Osteoblast (primary cell): ENCODE data around the gene DPEP3. TPM values are rescaled to one million over a fixed set of nuclear protein-coding genes. Genes with fewer than 3 reads are reported as not detected.

Source experiments
- DNase-seq: peaks from one replicate; pipeline ENCODE4 v3.0.0; 2011; ENCODE audit warnings: low spot score, mixed read lengths; ENCODE audit not compliant: insufficient read length; ENCODE audit errors: missing footprints
- H2AFZ ChIP-seq: 2 replicates; pipeline ENCODE4 v1.6.0; 2011; ENCODE audit warnings: mild to moderate bottlenecking, low read length
- H3K27ac ChIP-seq: 2 replicates; pipeline ENCODE4 v1.5.1; 2011; ENCODE audit warnings: mild to moderate bottlenecking, low read depth, low read length, moderate library complexity
- H3K27me3 ChIP-seq: 2 replicates; pipeline ENCODE4 v1.6.0; 2012; ENCODE audit warnings: mild to moderate bottlenecking, control low read depth, inconsistent platforms, low read length, moderate library complexity; ENCODE audit not compliant: insufficient read depth
- H3K36me3 ChIP-seq: 2 replicates; pipeline ENCODE4 v1.5.1; 2011; ENCODE audit warnings: mild to moderate bottlenecking, low read length, control low read depth, moderate library complexity; ENCODE audit not compliant: insufficient read depth
- H3K4me1 ChIP-seq: 2 replicates; pipeline ENCODE4 v1.5.1; 2011; ENCODE audit warnings: mild to moderate bottlenecking, low read length, control low read depth, moderate library complexity; ENCODE audit not compliant: insufficient read depth
- H3K4me2 ChIP-seq: 2 replicates; pipeline ENCODE4 v1.6.0; 2011; ENCODE audit warnings: mild to moderate bottlenecking, low read length; ENCODE audit not compliant: insufficient read depth
- H3K4me3 ChIP-seq: fragments of 200-600 bp; sonication (generic); 3 replicates; pipeline ENCODE4 v1.5.1; 2012; ENCODE audit warnings: mild to moderate bottlenecking, low read length, inconsistent platforms; ENCODE audit not compliant: insufficient read depth
- H3K79me2 ChIP-seq: 2 replicates; pipeline ENCODE4 v1.6.0; 2012; ENCODE audit warnings: mild to moderate bottlenecking, low read length, control low read depth, inconsistent platforms; ENCODE audit not compliant: insufficient read depth
- H3K9me3 ChIP-seq: 2 replicates; pipeline ENCODE4 v1.5.1; 2011; ENCODE audit warnings: low read depth, low read length, control low read depth
- H4K20me1 ChIP-seq: 2 replicates; pipeline ENCODE4 v1.6.0; 2012; ENCODE audit warnings: mild to moderate bottlenecking, low read length, control low read depth; ENCODE audit not compliant: insufficient read depth
- CTCF ChIP-seq: IDR thresholded peaks from 2 replicates; pipeline ENCODE4 v1.5.1; 2011; ENCODE audit warnings: mild to moderate bottlenecking, low read depth, low read length, moderate library complexity; ENCODE audit errors: extremely low read depth
- total RNA-seq: library from RNA; depleted of rRNA; stranded (reverse); fragments of >200 nt; gene quantifications from 2 replicates; pipeline ENCODE4 v1.2.3, GENCODE V29; 2012

The DPEP3 gene
- not detected in 2 replicates for total RNA-seq

GRCh38 chr16:67979955-67980678 lies at the start of gene DPEP3:
DPEP3 (minus strand) TSS chr16:67980499; CDS start chr16:67980380, 119 bp downstream.
- peak; percentile 55 for DNase-seq
- no peak for TF ChIP-seq CTCF
- H2AFZ ChIP-seq: no peak within 1 kb of the TSS
- no peak within 1 kb of the TSS for H3K27ac ChIP-seq
- H3K4me3 ChIP-seq: no peak within 1 kb of the TSS
- no peaks in the 10 kb centered on the region for H3K9me3 ChIP-seq
- no peaks in the 10 kb centered on the region for H3K79me2 ChIP-seq
- no peak within 1 kb of the TSS for H3K4me2 ChIP-seq
- no peaks in the 10 kb centered on the region for H3K36me3 ChIP-seq
- H3K4me1 ChIP-seq: no peaks in the 10 kb centered on the region
- no peaks in the 10 kb centered on the region for H4K20me1 ChIP-seq
- no peaks in the 10 kb centered on the region for H3K27me3 ChIP-seq

- no peak for DNase-seq
- H2AFZ ChIP-seq: no peak overlapping the region
- peaks cover 24% of the 10 kb centered on the region for H3K4me1 ChIP-seq
- no peak overlapping the region for H3K4me3 ChIP-seq
- no peak overlapping the region for H3K4me2 ChIP-seq
- H3K27ac ChIP-seq: no peak overlapping the region
- peaks cover 9% of the 10 kb centered on the region for H3K79me2 ChIP-seq
- no peaks in the 10 kb centered on the region for H3K27me3 ChIP-seq
- H4K20me1 ChIP-seq: peaks cover 6% of the 10 kb centered on the region
- no peak for TF ChIP-seq CTCF
- H3K36me3 ChIP-seq: peaks cover 13% of the 10 kb centered on the region
- H3K9me3 ChIP-seq: no peaks in the 10 kb centered on the region
Measured at GRCh38 chr16:68028996-68029395, 48.7 kb upstream of the DPEP3 start.

- H3K36me3 ChIP-seq: peaks cover 16% of the 10 kb centered on the region
- peak; percentile 97 for DNase-seq
- peaks cover 16% of the 10 kb centered on the region for H3K4me1 ChIP-seq
- H3K9me3 ChIP-seq: no peaks in the 10 kb centered on the region
- peaks cover 37% of the 10 kb centered on the region for H3K79me2 ChIP-seq
- no peaks in the 10 kb centered on the region for H4K20me1 ChIP-seq
- H3K27me3 ChIP-seq: no peaks in the 10 kb centered on the region
- H2AFZ ChIP-seq: peak within 1 kb of the TSS; percentile 99
- peak within 1 kb of the TSS; percentile 93 for H3K4me2 ChIP-seq
- H3K27ac ChIP-seq: peak within 1 kb of the TSS; percentile 89
- no peak for TF ChIP-seq CTCF
- peak within 1 kb of the TSS; percentile 95 for H3K4me3 ChIP-seq
Measured at GRCh38 chr16:68022728-68023537, 42.6 kb upstream of the DPEP3 start, which contains the start of the genes DDX28 and DUS2. DDX28 (minus strand) TSS chr16:68023232; CDS start chr16:68023202, 30 bp downstream. DUS2 (plus strand) TSS chr16:68023284; CDS start chr16:68038024, 14,740 bp downstream.
